Measurements from ENCODE around the gene SLC24A3. TPM values are rescaled to one million over a fixed set of nuclear protein-coding genes. Genes with fewer than 3 reads are reported as not detected.

Gene SLC24A3
- total and polyA plus RNA-seq, 2 experiments from 2014 or later = 0.48 to 1.7 TPM

- WGBS (ENCODE audit: low lambda C conversion rate, missing lambda C conversion rate) = 72% methylated on average over 6 of the region's 6 CpGs
- no peaks in the 10 kb centered on the region for H3K9me3 ChIP-seq (ENCODE audit: low read depth)
Observed at GRCh38 chr20:19257865-19258264, 45.4 kb downstream of the SLC24A3 start.

GRCh38 chr20:19259141-19259591 is 46.7 kb downstream of the SLC24A3 start:
- Histone ChIP-seq H3K4me1 (ENCODE audit: insufficient read depth) (no peaks in the 10 kb centered on the region), H4K20me1 (ENCODE audit: insufficient read depth, poor library complexity, severe bottlenecking) (no peaks in the 10 kb centered on the region), H3K79me2 (no peaks in the 10 kb centered on the region), H3K27me3 (no peaks in the 10 kb centered on the region), H3K9me3 (ENCODE audit: low read depth) (no peaks in the 10 kb centered on the region), H3K36me3 (replicated peaks; ENCODE audit: insufficient read depth, low read depth) (no peaks in the 10 kb centered on the region), H3K4me3 (no peak overlapping the region), H2AFZ (no peak overlapping the region), H3K9me2 (replicated peaks; ENCODE audit: insufficient read depth) (no peaks in the 10 kb centered on the region), H3K4me2 (no peak overlapping the region), H3K27ac (no peak overlapping the region)
- WGBS (ENCODE audit: low lambda C conversion rate, missing lambda C conversion rate) = 85% methylated on average over 7 of the region's 7 CpGs
- no peak for TF ChIP-seq CTCF (IDR thresholded peaks at IDR 0.05; ENCODE audit: poor library complexity)
- no peak for TF ChIP-seq EZH2 (IDR thresholded peaks at IDR 0.05; ENCODE audit: borderline replicate concordance)
- no peak for TF ChIP-seq EZH2phosphoT487 (IDR thresholded peaks at IDR 0.05; ENCODE audit: low read depth, severe bottlenecking, unreplicated experiment)
- no peak for DNase-seq (ENCODE audit: low spot score)

More at GRCh38 chr20:19257865-19258264, 45.4 kb downstream of the SLC24A3 start:
- no peak overlapping the region for H3K4me3 ChIP-seq
- H3K4me1 ChIP-seq (ENCODE audit: insufficient read depth) = no peaks in the 10 kb centered on the region
- no peak overlapping the region for H2AFZ ChIP-seq
- no peaks in the 10 kb centered on the region for H3K36me3 ChIP-seq (replicated peaks; ENCODE audit: insufficient read depth, low read depth)
- H3K79me2 ChIP-seq = no peaks in the 10 kb centered on the region
- H4K20me1 ChIP-seq (ENCODE audit: insufficient read depth, poor library complexity, severe bottlenecking) = no peaks in the 10 kb centered on the region
- H3K27me3 ChIP-seq = no peaks in the 10 kb centered on the region
- H3K4me2 ChIP-seq = no peak overlapping the region
- no peak overlapping the region for H3K27ac ChIP-seq
- DNase-seq (ENCODE audit: low spot score) = no peak
- H3K9me2 ChIP-seq (replicated peaks; ENCODE audit: insufficient read depth) = no peaks in the 10 kb centered on the region
- TF ChIP-seq CTCF (IDR thresholded peaks at IDR 0.05; ENCODE audit: poor library complexity) (no peak), EZH2phosphoT487 (IDR thresholded peaks at IDR 0.05; ENCODE audit: low read depth, severe bottlenecking, unreplicated experiment) (no peak), EZH2 (IDR thresholded peaks at IDR 0.05; ENCODE audit: borderline replicate concordance) (no peak)

GRCh38 chr20:19260412-19261090 is 48.1 kb downstream of the SLC24A3 start:
- no peak for DNase-seq (ENCODE audit: low spot score)
- no peak for TF ChIP-seq EZH2 (IDR thresholded peaks at IDR 0.05; ENCODE audit: borderline replicate concordance)
- no peak for TF ChIP-seq CTCF (IDR thresholded peaks at IDR 0.05; ENCODE audit: poor library complexity)
- TF ChIP-seq EZH2phosphoT487 (IDR thresholded peaks at IDR 0.05; ENCODE audit: low read depth, severe bottlenecking, unreplicated experiment) = no peak
- Histone ChIP-seq H3K9me2 (replicated peaks; ENCODE audit: insufficient read depth) (no peaks in the 10 kb centered on the region), H3K4me3 (no peak overlapping the region), H3K4me1 (ENCODE audit: insufficient read depth) (no peaks in the 10 kb centered on the region), H3K27me3 (no peaks in the 10 kb centered on the region), H4K20me1 (ENCODE audit: insufficient read depth, poor library complexity, severe bottlenecking) (no peaks in the 10 kb centered on the region), H3K79me2 (no peaks in the 10 kb centered on the region), H3K9me3 (ENCODE audit: low read depth) (no peaks in the 10 kb centered on the region), H3K4me2 (no peak overlapping the region), H2AFZ (no peak overlapping the region), H3K36me3 (replicated peaks; ENCODE audit: insufficient read depth, low read depth) (no peaks in the 10 kb centered on the region), H3K27ac (no peak overlapping the region)
- WGBS (ENCODE audit: low lambda C conversion rate, missing lambda C conversion rate) = 83% methylated on average over 9 of the region's 9 CpGs
